ENCODE measurements around the gene GPR15LG. TPM values are rescaled to one million over a fixed set of nuclear protein-coding genes. Genes with fewer than 3 reads are reported as not detected.
A peak's percentile ranks its signal among the peaks of the same experiment; 100 is the strongest.

The GPR15LG gene
- total RNA-seq, 1 donor from 2014 or later = 0.20 TPM

DNA sequence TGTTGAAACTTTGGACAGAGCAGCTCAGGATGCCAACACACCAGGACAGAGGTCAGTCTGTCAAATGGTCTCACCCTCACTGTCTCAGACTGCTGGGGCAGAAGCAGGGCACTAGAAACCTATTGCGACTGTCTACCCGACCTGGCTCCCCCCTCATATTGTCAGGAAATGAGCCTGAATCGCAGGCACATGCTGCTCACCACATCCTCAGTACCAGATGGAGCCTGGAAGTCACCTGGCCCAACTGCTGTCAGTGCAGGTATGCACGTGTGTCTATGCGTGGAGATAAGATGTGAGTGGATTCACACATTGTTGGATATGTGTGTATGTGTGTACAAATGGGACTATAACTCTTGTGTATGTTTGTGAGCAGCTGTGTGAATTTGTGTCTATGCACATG is 17.5 kb downstream of the GPR15LG start:
- DNase-seq (ENCODE audit: low spot score) = no peak

GRCh38 chr10:84193327-84193726 is 19.7 kb downstream of the GPR15LG start:
- DNase-seq (ENCODE audit: low spot score) = no peak

More for the DNA sequence above, 17.5 kb downstream of the GPR15LG start:
- peak; percentile 32 for ATAC-seq

GRCh38 chr10:84193846-84194423 is 20.3 kb downstream of the GPR15LG start:
- no peak for ATAC-seq
- DNase-seq (ENCODE audit: low spot score) = no peak

More at GRCh38 chr10:84193327-84193726, 19.7 kb downstream of the GPR15LG start:
- no peak for ATAC-seq

- DNase-seq (ENCODE audit: low spot score) = no peak
- peak; percentile 55 for ATAC-seq
Measured at GRCh38 chr10:84194424-84195043, 20.9 kb downstream of the GPR15LG start, which contains the start of gene CDHR1. TSS of gene CDHR1 (plus strand) at chr10:84194537. CDS start at chr10:84194761, 224 bp downstream.

DNA sequence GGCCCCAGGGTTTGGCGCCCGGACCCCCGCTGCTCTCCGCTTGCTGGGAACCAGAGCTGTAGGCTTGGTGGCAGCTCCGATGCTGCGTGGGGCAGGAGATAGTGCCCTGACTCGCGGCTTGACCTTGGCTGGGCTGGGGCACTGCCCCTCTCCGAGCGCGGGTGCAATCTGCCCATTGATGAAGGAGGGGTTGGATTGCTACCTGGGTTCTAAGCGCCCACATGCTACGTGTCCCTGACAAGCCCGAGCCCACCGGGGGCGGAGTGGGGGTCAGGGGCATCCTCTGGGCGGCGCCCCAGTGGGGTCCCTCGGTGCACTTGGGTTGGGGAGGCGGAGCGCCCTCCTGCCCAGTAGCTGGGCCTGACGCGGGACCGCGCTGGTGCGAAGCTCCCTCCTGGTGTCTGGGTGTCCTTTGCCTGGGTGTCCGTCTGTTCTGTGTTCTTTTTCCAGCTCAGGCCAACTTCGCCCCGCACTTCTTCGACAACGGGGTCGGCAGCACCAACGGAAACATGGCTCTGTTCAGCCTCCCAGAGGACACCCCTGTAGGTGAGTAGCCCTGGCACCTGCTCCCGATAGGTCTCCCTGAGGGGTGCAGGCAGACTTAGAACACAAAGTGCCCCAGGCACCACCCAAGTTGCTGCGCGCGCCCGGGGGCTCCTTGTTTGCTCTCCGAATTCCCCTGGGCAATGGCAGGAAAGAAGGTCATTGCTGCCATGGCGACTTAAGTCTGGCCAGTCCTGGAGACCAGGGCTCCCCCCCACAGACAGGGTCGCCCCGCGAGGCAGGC is 21.6 kb downstream of the GPR15LG start:
- ATAC-seq = no peak
- no peak for DNase-seq (ENCODE audit: low spot score)

GRCh38 chr10:84196083-84196482 is 22.5 kb downstream of the GPR15LG start:
- ATAC-seq (peak; percentile 39), DNase-seq (ENCODE audit: low spot score) (no peak)

- ATAC-seq (no peak), DNase-seq (ENCODE audit: low spot score) (no peak)
Measured at GRCh38 chr10:84196941-84197340, 23.3 kb downstream of the GPR15LG start.

DNA sequence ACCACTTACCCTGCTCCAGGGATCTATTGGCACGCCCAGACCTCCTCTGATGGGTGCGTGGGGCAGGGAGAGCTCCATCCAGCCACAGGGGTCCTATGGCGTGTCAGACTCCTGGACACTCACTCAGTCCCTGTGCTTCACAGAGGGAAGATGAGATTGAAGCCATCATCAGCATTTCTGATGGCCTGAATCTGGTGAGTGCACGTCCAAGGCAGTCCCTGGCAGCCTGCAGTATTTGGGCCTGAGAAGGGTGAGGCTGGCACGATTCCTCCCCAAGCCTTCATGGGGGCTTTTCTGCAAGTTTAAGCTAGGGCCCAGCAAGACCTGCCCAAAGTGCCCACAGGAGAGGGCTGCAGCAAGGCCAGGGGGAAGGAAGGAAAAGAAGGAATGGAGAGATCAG is 24.0 kb downstream of the GPR15LG start:
- DNase-seq (ENCODE audit: low spot score) = no peak
- no peak for ATAC-seq

DNA sequence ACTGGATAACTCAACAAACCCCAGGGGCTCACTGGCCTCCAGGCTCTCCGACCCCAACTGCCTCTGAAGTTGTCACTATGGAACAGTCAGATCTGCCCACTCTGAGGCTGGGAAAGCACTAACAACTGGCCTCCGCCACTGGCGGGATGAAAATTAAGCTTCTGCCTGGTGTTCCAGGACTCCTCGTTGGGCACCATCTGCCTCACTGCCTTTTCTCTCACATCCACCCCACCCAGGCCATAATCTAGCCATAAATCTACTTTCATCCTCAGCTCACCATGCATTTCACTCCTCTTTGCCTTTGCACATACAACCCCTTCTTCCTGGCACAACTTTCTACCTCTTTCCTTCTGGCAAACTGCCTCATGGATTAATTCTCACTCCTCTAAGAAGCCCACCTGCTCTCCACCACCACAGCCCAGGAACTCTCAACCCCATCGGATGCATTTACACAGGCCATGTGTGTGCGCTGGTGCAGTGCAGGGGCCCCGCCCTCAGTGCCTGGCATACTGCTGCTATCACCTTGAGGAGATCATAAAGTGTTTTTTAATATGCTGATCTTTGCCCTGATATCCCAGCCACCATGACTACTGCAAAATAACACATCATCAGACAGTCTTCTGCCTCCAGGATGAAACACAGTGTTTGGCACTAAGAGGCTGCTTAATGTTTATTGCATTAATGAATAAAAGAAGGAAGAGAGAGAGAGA is 24.8 kb downstream of the GPR15LG start:
- no peak for DNase-seq (ENCODE audit: low spot score)
- no peak for ATAC-seq

DNA sequence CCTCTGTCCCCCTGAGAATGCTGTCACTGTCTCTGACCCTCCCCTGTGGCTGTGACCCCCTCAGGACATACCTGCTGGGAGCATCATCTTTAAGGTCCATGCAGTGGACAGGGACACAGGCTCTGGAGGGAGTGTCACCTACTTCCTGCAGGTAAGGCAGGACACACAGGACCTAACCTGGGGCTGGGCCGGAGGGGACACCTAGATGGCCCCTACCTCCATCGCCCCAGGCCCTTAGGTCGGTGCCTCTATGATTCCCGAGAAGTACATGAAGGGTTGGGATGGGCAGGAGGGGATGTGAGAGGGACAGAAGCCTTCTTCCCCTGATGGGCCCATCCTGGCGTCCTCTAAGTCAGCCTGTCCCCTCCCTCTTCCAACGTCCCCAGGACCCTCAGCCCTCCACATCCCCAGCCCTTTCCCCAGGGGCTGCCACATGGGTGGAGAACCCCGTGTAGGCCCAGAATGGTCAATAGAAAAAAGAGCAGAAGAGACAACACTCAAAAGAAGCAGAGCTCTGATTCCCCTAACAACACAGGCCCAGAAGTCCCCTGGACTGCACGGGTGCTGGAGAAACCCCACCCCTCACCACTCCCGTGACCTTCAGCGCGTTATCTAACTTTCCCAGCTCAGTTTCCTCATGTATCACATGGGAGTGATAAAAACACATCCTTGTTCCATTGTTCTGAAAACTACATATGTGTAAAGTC is 27.1 kb downstream of the GPR15LG start:
- no peak for DNase-seq (ENCODE audit: low spot score)
- ATAC-seq = no peak

DNA sequence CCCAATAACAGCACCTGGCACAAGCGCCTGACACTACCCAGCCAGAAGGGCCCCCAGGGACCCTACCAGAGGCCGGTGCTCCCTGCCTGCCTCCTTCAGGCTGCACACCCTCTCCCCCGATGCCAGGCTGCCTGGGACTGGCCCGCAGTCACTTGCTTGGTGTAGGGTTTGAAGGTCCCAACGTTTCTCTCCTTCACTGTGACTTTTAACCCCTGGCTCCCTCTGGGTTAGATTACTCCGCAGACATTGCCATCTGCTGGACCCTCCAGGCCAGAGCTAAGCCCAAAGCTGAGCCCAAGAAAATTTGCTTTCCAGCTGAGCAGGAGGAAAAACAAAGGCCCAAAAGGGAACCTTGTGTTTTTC is 27.6 kb downstream of the GPR15LG start:
- DNase-seq (ENCODE audit: low spot score) (no peak), ATAC-seq (no peak)

DNA sequence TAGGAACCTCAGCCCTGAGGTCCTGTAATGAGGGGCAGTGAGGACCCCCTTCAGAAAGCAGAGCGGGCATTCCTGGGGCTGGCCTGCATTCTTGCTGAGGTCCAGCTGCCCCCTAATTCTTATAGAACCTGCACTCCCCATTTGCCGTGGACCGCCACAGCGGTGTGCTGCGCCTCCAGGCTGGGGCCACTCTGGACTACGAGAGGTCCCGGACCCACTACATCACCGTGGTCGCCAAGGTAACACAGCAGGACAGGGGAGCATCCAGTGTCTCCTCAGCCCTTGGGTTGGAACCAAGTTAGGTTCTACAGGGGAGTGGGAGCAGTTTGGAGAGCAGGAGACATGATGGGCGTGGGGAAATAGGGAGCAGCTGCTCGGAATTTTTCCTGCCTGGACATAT is 28.1 kb downstream of the GPR15LG start:
- no peak for DNase-seq (ENCODE audit: low spot score)
- no peak for ATAC-seq

GRCh38 chr10:84202349-84202748 is 28.7 kb downstream of the GPR15LG start:
- ATAC-seq = no peak
- no peak for DNase-seq (ENCODE audit: low spot score)

DNA sequence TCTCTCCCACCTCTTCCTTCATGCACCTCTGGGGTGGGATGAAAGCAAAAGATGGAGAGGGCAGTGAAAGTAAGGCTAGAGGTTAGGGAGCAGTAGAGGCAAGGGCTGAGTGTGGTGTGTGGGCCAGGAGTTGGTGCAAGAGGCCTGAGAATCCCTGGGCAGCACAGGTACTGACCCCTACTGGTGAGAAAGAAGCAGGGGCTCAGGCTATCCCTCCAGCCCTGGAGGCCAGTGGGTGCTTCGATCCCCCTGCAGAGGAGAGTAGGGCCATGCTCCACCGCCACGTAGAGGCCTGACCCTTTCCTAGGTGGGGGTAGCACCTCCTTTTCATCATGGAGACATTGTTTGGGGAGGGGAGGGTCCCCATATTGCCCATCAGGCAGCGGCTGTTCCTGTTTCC is 30.5 kb downstream of the GPR15LG start:
- ATAC-seq (peak; percentile 33), DNase-seq (ENCODE audit: low spot score) (no peak)

DNA sequence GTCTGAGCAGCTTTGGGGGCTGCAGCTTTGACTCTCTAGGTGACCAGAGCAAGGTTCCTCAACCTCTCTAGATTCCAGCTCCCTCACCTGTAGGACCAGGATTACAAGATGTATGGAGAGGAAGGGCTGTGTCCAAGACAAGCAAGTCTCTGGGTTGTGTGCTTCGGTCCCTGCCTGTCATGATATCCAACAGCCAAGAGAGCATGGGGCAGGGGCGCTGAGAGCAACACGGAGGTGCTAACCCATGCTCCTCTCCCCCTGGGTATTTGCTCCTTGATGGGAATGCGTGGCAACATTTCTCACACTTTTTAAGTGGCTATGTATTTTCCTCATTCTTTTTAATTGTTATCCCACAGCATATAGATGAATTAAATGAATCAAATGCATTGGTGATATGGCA is 31.0 kb downstream of the GPR15LG start:
- ATAC-seq (no peak), DNase-seq (ENCODE audit: low spot score) (no peak)

DNA sequence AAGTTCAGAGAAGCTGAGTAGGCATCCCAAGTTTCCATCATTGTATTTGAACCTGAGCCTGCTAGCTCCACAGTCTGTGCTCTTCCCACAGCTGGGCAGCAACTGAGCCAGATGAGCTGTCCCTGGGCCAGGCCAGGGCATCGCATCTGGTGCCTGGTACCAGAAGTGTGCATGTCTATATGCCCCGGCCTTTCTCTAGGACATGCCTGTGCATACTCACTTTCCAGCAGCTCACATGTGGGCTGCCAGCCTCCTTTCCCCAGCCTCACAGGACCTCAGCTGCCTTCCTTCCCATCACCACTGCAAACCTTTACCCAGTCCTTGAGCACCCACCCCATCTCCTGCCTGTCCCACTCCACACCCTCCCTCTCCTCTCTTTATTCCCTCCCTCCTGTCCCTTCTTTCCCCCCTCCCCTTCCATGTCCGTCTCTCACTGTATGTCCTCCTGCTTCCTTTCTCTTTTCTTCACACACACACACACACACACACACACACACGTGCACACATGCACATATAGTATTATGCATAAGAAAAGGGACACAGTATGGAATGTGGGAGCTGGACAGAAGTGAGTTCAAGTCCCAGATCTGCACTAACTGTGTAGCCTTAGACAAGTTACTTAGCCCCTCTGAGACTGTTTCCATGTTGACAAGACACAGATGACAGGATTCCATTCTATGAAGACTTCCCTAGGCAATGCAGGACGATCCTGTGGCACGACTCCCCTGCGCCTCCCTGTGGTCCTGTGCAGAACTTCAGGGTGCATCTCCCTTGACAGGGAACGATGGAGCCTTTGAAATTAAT is 31.6 kb downstream of the GPR15LG start:
- peak; percentile 83 for ATAC-seq
- no peak for DNase-seq (ENCODE audit: low spot score)

GRCh38 chr10:84205853-84206525 is 32.4 kb downstream of the GPR15LG start:
- ATAC-seq (no peak), DNase-seq (ENCODE audit: low spot score) (no peak)

DNA sequence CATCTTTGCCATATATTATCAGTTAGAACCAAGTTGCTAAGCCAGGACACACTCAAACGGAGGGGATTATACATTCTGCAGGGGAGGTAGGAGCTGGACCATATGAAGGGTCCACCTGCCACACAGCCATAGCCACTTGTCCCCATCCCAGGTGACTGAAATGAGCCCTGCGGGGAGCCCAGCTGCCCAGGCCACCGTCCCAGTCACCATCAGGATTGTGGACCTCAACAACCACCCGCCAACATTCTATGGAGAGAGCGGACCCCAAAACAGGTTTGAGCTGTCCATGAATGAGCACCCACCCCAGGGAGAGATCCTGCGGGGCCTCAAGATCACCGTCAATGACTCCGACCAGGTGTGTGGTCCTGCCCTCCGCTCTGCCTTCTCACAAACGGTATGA is 34.4 kb downstream of the GPR15LG start:
- DNase-seq (ENCODE audit: low spot score) = no peak
- no peak for ATAC-seq

- DNase-seq (ENCODE audit: low spot score) = no peak
- ATAC-seq = no peak
Measured at GRCh38 chr10:84211566-84211965, 38.0 kb downstream of the GPR15LG start.

All from left lobe of liver (tissue), 2 donors.